ENCODE results near the gene ST6GALNAC2.

The ST6GALNAC2 gene

DNA sequence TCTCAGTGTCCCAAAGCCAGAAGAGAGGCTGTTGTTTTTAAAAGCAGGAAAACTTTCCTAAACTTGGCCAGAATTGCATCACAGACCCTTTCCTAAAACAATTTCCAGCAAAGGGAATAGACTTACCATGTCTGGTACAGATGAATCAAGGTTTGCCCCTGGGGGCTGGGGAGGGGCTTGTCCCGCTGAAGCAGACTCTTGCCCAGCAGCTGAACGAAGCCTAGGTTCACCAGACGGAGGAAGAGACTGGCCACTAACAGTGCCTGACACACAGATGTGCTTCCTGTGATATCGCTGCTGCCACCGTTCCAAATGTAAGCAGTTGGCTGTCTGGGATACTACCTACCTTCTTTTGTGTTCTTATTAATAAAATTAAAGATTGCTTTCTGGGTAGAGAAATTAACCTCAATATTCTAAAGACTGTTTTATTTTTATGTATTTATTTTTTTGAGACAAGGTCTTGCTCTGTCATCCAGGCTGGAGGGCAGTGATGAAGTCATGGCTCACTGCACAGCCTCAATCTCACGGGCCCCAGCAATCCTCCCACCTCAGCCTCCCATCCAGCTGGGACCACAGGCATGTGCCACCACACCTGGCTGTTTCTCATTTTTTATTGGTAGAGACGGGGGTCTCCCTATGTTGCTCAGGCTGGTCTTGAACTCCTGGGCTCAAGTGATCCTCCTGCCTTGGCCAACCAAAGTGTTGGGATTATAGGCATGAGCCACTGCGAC is 32.3 kb downstream of the ST6GALNAC2 start:
- no peak for DNase-seq

DNA sequence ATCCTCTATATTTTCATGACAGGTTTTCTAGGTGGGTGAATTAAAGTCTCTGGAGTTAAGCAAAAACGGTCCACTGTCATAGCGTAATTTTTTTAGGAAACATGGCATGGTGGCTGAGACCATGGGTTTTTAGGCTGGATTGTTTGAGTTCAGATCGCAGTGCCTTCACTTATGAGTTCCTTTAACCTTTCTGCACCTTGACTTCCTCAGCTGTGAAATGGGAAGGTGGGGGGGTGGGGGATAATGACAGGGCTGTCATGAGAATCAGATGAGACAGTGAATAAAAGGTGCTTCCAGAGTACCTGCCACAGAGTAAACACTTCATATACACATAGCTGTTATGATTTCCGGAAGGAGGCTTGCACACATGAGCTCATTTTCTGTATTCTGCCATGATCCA is 34.0 kb downstream of the ST6GALNAC2 start:
- no peak for DNase-seq

DNA sequence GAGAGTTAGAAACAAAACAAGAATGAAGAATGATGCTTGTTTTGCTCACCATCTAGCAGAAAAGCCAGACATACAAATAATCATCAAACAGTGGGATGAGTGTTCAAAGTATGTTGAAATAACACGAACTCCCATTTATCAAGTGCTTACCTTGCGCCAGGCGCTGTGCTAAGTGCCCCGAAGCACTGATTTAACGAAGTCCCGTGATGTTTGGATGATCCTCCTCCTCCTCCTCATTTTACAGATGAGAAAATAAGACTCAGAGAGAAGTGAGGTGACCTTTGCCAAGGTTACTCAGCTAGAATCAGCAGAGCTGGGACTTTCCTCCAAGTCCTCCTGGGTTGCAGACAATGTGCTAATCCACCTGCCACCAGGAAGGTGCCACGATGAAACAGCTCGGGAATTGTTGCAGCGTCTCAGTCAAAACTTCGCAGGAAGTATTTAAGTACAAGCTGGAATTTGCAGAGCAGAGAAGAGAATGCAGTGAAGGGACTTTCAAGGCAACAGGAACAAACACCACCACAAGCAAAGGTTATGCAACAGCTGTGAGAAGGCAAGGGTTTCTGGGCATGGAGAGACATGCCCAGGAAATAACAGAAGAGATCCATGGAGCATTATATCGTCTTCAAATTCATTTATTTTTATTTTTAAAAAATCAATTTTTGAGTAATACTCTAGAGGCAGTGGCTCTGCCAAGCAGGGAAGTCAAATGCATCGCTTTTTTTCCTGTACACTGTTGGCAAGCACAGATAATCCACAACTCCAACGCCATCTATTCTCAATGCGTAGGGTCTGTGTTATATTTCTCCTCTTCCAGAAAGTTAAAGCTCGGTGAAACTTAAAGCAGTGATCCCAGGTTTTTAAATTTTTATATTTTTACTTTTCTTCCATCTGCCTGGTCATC is 34.7 kb downstream of the ST6GALNAC2 start:
- DNase-seq = no peak

DNA sequence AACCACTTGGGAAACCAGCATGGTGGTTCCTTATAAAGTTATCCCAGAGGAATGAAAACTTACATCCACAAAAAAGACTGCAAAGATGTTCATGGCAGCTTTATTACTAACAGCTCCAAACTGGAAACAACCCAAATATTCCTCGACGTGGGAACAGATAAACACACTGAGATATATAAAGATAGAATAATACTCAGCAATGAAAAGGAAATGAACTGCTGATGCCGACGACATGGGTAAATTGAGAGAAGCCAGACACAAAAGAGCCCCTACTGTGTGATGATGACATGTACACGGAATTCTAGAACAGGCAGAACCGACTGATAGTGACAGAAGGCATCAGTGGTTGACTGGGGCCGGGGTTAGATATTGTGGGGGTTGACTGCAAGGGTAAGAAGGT is 36.1 kb downstream of the ST6GALNAC2 start:
- DNase-seq = no peak

DNA sequence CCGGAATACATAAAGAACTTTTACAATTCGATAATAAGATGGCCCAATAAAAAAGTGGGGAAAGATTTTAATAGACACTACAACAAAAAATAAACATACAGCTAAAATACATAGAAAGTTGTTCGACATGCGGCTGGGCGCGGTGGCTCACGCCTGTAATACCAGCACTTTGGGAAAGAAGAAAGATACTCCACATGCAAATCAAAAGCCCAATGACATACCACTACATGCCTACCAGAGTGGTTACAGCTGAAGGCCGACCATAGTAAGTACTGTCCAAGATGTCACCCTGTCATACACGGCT is 36.5 kb downstream of the ST6GALNAC2 start:
- no peak for DNase-seq

DNA sequence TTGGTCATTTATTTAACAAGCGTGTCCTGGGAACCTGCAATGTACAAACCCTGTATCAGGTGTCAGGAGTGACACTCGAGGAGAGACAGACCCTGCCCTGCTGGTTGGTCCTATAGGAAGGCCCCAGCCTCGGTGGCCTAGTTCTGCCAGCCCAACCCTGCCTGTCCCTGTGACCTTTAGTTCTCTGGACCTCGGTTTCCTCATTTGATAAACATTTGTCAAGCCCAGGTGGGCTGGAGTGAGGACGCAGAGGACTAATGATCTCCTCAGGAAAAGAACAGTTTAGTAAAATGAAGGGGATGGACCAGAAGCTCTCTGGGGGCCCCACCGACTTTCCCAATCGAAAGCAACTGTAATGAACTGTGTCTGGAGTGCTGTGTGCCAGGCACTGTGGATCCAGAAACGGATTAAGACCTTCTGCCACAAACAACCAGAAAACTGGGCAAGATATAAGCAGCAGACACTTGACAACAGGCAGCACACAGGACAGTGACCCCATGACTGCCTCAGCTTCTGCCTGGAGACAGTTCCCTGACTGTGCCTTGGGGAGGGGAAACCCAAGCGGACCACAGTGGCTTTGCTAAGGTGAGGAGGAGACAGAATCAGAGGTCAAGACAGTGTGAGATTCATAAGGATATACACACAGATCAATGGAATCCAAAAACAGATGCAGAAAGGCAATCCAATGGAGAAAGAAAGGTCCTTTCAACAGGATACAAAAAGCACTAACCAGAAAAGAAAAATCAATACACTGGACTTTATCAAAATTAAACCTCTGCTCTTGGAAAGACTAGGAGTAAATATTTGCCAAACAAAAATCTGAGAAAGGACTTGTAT is 37.1 kb downstream of the ST6GALNAC2 start:
- DNase-seq = no peak

DNA sequence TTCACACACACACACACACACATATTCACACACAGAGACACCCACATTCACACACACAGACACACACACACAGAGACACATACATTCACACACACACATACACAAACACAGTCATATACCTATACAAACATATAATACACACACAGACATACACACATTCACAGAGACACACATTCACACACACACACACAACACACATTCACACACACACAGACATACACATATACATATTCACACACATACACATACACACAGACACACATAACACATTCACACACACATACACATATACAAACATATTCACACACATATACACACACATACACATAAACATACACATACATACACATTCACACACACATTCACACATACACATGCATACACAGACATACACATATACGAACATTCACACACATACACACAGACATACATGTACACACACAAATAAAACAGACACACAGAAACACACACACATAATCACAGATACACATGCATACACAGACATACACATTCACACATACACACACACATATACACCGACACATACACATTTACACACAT is 37.9 kb downstream of the ST6GALNAC2 start:
- no peak for DNase-seq

DNA sequence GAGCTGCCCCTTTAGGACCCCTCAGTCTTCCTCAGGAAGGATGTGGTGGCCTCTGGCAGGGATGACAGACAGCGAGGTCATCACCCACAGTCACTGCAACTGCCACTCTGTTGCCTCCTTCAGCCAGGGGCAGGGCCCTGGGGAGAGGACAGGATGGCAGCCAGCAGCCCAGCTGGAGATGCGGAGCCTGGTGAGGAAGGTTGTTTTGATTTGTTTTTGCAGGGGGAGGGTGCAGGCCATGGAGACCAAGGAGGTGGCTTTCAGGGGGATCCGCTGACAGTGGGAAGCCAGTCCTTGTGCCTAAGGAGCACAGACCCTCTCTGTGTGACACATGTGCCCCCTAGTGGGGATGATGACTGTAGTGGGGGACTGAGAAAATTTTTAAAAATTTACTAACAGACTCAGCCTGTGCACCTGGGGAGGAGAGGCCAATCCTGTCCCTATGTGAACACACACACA is 38.4 kb downstream of the ST6GALNAC2 start:
- no peak for DNase-seq

DNA sequence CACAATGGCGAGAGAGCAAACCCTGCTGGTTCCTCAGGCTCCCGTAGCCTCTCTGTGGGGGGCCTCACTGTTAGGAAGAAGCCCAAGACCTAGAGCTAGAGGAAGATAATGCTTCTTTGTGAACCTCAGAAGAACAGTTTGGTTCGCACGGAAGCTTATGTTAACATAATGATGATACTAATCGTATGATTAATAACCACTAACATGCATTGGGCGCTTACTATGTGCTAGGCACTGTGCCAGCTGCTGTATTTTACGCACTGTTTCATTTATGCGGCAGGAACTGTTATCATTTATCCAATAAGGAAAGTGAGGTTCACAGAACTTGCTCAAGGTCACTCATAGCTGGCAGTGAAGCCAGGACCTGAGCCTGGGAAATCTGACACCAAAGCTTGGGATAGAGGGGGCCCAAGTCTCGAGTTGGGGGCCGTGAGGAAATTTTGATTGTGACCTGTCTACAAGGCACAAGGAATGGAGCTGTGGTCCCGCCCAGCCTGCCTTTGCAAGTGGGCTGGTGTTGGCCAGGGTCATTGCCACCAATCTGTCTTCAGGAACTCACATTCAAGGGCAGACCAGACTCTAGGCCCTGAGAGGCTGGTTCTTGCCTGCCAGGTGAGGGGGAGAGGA is 39.0 kb downstream of the ST6GALNAC2 start:
- DNase-seq = no peak

DNA sequence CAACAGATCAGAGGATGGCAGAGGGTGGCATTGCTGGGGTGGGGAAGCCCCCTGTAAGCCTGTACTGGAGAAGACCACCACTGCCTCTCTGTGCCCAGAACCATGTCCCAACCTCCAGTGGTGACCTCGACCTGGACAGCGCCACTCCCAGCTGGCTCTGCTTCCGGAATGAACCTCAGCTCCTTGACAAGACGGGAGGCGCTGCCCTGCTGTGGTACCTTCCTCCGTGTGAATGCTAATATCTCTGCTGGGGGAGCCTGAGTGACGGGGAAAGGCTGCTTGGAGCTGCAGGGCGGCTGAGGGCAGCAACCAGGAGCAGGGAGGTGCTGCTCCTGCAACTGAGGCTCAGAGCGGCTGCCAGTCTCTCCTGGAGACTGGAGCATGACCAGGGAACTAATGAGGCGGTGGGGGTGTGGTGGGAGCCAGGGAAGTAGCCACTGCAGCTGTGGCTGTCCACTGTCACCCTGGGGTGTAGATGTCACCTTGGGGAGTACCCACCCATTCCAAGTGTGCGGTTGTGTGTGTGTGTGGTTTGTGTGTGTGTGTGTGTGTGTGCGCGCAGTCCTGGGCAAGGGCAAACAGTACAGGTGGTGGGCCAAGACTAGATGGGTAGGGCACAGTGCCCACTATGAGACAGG is 39.6 kb downstream of the ST6GALNAC2 start:
- no peak for DNase-seq

DNA sequence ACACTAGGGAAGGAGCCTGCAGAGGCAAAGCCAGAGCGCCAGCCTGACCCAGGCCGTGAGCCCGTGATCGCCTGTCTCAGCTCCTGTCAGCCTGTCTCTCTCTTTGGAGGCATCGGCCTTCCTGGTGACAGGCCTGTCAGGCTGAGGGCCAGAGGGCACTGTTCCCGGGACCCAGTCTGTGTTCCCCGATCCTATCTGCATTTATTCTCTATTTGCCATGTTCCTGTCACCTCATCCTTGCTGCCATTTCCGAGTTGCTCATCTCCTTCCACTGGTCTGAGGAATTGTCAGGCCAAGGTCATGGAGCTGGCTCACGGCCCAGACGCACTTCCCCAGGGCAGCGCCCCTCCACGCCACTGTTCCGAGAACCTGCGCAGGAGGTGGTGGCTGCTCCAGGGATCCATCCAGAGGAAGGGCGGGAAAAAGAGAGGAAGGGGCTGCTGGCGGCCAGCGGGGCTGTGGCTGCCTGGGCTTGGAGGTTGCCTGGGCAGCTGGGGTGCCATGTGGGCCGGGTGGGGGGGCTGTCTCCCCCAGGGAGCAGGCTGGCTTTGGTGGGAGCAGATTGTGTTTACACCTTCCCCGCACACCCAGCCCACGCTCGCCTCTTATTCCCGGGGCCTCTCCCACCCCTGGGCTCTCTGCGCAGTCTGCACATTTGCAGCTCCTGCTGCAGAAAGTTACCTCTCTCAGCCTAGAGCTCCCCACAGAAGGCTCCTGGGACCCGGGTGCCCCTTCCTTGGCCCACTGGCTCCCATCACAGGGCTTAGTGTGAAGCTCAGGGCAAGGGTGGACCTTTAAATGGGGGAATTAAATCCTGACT is 40.9 kb downstream of the ST6GALNAC2 start:
- no peak for DNase-seq

DNA sequence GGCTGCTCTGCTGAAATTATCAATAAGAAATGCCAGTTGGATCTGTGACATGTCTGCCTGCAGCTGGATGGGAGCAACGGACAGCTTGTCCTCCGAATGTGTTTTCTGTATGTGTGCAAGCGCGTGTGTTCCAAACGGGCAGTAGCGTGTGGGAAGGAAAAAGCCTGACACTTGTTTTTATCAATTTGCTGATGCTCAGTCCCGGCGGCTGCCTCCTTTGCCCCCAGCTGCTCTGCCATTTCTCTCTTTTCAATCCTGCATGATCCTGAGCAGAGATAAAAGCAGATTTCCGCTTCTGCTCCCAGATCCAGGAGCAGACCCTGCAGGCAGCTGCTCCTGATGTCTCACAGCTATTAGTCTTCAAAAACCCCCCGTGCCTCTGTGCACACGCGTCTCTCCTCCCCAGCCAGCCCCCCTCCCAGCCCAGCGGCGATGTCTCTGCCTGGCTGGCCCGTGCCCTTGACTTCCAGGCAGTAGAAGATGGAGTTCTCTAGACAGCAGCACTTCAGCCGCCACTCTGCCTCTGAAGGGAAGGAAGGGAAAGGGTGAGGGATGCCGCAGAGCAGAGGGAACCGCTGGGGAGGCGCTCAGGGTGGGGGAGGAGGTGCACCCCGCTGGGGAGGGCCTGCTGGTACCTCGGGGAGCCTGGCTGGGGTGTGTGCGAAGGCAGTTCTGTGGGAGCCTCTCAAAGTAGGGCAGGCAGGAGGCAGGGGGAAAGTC is 41.7 kb downstream of the ST6GALNAC2 start:
- DNase-seq = no peak

DNA sequence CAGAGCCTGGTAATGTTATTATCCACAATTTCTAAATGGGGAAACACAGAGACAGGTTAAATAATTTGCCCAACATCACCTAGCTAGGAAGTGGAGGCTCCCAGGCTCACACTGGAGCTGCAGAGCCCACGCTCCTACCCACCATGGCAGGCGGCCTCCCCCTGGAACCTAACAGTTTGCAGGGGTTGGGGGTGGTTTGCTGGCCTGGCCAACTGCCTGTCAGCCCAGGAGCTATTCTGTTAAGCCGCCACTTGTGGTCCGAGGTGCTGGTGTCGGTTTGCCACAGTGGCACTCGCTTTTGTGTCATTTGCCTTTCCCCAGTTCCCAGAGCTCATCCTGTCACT is 42.2 kb downstream of the ST6GALNAC2 start:
- DNase-seq = no peak

DNA sequence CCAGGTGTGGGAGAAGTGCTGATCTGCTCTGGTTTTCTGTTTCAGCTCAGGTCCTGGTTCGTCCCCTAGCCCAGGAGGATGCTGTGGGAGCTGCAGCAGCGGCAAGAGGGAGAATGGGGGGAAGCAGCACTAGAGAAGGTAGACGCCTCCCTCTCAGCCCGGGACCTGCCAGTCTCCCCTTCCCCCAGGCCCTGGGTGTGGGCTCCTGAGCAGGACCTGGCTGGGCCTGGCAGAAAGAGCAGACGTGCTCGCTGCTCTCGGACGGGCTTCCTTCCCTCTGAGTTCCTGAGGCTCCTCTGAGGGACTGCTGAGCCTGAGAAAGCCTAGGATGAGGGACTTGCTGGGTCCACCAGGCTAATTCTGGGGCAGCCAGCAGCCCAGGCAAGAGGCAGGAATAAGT is 42.7 kb downstream of the ST6GALNAC2 start:
- no peak for DNase-seq

DNA sequence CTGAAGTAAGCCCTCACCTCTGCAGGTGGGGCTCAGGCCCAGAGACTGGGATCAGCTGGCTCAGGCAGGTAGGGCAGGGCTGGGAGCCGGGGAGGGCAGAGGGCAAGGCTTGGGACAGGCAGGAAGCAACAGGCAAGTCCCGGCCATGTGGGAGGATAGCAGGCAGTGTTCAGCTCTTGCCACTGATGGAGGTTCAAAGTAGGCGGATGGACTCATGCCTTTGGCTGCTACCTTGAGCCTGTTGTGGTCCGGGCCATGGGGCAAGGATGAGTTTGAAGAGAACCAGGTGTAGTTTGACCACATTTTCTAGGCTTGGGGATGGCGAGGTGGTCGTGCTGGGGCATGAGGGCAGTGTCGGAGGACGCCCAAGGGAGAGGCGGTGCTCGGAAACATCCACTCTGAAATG is 43.1 kb downstream of the ST6GALNAC2 start:
- no peak for DNase-seq

DNA sequence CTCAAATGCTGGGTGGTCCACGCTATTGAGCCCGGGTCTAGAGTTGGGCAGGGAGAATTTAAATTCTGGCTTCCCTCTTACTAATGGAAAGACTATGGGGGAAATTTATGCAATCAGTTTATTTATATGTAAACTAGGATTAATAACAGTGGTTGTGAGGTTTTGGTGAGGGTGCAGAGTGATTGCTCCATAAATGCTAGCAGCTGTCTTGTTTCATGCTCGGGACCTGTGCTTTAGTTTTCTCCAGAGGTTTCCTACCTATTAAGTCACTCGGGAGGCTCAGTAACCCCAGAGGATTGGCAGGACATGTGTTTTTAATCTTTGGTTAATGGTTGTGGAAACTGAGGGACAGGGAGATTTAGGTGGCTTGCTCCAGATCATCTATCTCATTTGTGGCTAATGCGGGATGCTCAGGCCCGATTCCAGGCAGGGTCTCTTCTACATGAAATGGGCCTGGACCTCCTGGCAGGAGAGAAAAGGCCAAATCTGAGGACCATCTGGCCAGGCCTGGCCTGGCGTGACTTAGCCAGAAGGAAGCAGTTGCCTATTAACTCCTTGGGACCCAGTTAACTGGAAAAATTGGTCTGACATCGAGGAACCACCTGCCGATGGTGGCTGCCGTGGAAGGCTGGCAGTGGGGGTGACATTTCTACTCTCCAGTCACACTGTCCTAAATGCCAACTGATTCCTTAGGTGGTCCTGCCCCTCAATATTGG is 43.8 kb downstream of the ST6GALNAC2 start:
- DNase-seq = no peak

DNA sequence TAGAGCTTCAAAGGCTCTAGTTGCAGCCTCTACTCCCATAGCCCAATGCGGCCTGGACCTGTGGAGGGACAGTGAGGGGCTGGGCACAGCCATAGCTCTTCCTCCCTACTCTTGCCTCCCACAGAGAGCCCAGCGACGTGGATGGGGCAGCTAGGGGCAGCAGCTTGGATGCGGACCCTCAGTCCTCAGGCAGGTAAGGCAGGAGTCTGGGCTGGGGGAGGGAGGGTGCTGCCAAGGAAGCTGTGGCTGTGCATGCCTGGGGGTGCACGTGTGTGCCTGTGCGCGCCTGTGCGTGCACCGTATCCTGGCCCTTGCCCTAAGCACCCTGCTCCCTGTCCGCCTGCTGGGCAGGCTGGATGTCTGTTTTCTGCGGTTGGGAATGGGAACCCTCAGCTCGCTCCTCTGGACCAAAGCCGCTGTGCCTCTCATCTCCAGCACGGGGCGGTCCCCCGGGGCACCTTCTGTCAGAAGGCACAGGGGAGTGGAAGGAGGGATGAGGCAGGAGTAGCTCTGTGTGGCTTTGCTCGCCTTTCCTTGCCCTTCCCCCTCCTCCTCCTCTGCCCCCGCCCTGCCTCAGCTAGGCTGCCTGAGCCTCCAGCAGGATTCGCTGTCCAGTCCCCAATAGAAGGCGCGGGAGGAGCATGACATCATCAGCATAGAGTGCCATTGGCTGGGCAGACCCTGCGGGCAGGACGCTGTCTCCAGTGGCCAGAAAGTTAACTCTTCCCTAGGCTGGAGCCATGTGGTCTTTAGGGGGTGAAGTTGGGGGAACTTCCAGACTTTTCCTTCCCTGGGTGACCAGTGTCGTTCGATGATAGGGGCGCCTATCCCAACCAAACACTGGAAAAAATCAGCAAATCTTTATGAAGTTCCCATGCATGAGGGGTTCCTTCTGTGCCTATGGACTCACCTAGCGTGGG is 45.0 kb downstream of the ST6GALNAC2 start:
- peak; percentile 60 for DNase-seq

DNA sequence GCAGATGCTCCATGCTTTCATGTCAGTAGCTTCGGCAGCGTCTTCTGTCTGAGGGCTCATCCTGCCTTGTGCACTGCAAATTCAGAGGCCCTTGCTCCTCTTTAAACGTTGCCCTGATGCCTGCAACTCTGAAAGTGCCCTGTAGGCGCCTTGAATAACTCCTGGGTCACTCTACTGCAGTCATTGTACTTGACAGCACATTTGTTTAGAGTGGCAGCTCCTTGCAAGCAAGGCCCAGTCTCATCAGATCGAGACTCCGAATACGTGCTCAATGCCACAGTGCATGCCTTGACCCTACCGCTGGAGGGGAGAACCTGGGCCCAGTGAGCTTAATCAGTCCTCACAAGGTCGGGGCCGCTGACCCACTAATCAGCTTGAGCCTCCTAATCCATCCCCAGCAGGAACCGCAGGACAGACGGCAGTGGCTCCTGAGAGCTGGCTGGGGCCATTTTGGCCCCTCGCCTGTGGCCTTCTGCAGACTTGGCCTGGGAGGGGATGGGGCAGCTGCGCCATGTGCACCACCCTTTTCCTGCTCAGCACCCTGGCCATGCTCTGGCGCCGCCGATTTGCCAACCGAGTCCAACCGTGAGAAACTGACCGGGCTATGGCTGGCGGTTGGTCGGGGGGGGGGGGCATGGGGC is 45.9 kb downstream of the ST6GALNAC2 start, which contains the start of gene PRCD:
PRCD (plus strand) TSS at position 414 of the 641 bp plus-strand sequence; CDS start at position 512, 98 bp downstream.
- DNase-seq = no peak
